K562 (cell line): ENCODE data around the gene PPP1R9A. TPM values are rescaled to one million over a fixed set of nuclear protein-coding genes. Genes with fewer than 3 reads are reported as not detected.

Source experiments
- CREB3L1 ChIP-seq: fragments of 450-650 bp; IDR thresholded peaks from 2 replicates; pipeline ENCODE4 v1.6.1; 2014; ENCODE audit warnings: low read depth, mild to moderate bottlenecking, moderate library complexity, borderline replicate concordance
- RFX1 ChIP-seq: fragments of 450-650 bp; IDR thresholded peaks from 2 replicates; pipeline ENCODE4 v1.6.1; 2016; ENCODE audit warnings: mild to moderate bottlenecking, moderate library complexity
- TCF3 ChIP-seq: sonication (generic); formaldehyde crosslinking; IDR thresholded peaks from 2 replicates; pipeline ENCODE4 v1.4.0; 2020; ENCODE audit warnings: mild to moderate bottlenecking, missing genetic modification reagents
- UBTF ChIP-seq, 2 experiments: IDR thresholded peaks; 2 replicates each; pipeline ENCODE4 v1.6.1; 2012; ENCODE audit warnings: improper control_type of control experiment in 2 of 2, low read depth in 2 of 2, low read length in 2 of 2, borderline replicate concordance in 1 of 2
- ZKSCAN8 ChIP-seq: fragments of 200-800 bp; sonication (Bioruptor generic); IDR thresholded peaks from 2 replicates; pipeline ENCODE4 v1.6.1; 2016; ENCODE audit warnings: missing genetic modification characterization, missing compliant biosample characterization
- ZNF239 ChIP-seq: fragments of 250-450 bp; sonication (Bioruptor Pico); IDR thresholded peaks from 2 replicates; pipeline ENCODE4 v1.4.0; 2020; ENCODE audit warnings: mild to moderate bottlenecking
- polyA plus RNA-seq, 8 experiments: library from polyadenylated mRNA; depleted of rRNA in 4 of 8; stranded (reverse) in 5 of 8; unstranded in 3 of 8; fragments of >200 nt; fragmentation: Nextera tagmentation in 2 of 8; fragmentation: Illumina TruSeq in 1 of 8; extraction: Ambion mirVana in 2 of 8; extraction: Trizol in 1 of 8; gene quantifications; 2 replicates each; pipeline versions ENCODE4 v1.2.1 to v1.2.3, GENCODE V29; 2011 to 2014; ENCODE audit warnings: inconsistent platforms in 1 of 8, missing spikeins in 1 of 8
- total RNA-seq, 7 experiments: library from RNA; depleted of rRNA in 6 of 7; stranded (reverse); fragments of >200 nt in 6 of 7; fragmentation: Illumina TruSeq in 2 of 7; extraction: Trizol in 2 of 7; gene quantifications; 2 replicates each; pipeline versions ENCODE4 v1.2.1 to v1.2.3, GENCODE V29; 2011 to 2021; ENCODE audit warnings: low replicate concordance in 1 of 7
- TF ChIP-seq, protein P1 (sequence below): fragments of 200-600 bp; sonication (generic); IDR thresholded peaks from one replicate; pipeline ENCODE4 v1.6.1; 2012; ENCODE audit warnings: mild to moderate bottlenecking, low read depth, low read length, inconsistent platforms

PPP1R9A gene
- total and polyA plus RNA-seq, 9 of the 15 experiments (the other 6 are each of a cell fraction or from before 2014, with no cell fraction given), result 0.24 TPM; not detected in 8

GRCh38 chr7:95322854-95323253 is 415.5 kb downstream of the PPP1R9A start (continued):
- TF ChIP-seq UBTF (IDR thresholded peaks at IDR 0.05; ENCODE audit: borderline replicate concordance in 1 of 2, low read depth in 2 of 2, low read length in 2 of 2) (no peak), ZNF239 (CRISPR knock-in tag) (no peak), RFX1 (no peak), ZKSCAN8 (no peak), TCF3 (CRISPR knock-in tag) (no peak), CREB3L1 (no peak)
- TF ChIP-seq, protein P1, sequence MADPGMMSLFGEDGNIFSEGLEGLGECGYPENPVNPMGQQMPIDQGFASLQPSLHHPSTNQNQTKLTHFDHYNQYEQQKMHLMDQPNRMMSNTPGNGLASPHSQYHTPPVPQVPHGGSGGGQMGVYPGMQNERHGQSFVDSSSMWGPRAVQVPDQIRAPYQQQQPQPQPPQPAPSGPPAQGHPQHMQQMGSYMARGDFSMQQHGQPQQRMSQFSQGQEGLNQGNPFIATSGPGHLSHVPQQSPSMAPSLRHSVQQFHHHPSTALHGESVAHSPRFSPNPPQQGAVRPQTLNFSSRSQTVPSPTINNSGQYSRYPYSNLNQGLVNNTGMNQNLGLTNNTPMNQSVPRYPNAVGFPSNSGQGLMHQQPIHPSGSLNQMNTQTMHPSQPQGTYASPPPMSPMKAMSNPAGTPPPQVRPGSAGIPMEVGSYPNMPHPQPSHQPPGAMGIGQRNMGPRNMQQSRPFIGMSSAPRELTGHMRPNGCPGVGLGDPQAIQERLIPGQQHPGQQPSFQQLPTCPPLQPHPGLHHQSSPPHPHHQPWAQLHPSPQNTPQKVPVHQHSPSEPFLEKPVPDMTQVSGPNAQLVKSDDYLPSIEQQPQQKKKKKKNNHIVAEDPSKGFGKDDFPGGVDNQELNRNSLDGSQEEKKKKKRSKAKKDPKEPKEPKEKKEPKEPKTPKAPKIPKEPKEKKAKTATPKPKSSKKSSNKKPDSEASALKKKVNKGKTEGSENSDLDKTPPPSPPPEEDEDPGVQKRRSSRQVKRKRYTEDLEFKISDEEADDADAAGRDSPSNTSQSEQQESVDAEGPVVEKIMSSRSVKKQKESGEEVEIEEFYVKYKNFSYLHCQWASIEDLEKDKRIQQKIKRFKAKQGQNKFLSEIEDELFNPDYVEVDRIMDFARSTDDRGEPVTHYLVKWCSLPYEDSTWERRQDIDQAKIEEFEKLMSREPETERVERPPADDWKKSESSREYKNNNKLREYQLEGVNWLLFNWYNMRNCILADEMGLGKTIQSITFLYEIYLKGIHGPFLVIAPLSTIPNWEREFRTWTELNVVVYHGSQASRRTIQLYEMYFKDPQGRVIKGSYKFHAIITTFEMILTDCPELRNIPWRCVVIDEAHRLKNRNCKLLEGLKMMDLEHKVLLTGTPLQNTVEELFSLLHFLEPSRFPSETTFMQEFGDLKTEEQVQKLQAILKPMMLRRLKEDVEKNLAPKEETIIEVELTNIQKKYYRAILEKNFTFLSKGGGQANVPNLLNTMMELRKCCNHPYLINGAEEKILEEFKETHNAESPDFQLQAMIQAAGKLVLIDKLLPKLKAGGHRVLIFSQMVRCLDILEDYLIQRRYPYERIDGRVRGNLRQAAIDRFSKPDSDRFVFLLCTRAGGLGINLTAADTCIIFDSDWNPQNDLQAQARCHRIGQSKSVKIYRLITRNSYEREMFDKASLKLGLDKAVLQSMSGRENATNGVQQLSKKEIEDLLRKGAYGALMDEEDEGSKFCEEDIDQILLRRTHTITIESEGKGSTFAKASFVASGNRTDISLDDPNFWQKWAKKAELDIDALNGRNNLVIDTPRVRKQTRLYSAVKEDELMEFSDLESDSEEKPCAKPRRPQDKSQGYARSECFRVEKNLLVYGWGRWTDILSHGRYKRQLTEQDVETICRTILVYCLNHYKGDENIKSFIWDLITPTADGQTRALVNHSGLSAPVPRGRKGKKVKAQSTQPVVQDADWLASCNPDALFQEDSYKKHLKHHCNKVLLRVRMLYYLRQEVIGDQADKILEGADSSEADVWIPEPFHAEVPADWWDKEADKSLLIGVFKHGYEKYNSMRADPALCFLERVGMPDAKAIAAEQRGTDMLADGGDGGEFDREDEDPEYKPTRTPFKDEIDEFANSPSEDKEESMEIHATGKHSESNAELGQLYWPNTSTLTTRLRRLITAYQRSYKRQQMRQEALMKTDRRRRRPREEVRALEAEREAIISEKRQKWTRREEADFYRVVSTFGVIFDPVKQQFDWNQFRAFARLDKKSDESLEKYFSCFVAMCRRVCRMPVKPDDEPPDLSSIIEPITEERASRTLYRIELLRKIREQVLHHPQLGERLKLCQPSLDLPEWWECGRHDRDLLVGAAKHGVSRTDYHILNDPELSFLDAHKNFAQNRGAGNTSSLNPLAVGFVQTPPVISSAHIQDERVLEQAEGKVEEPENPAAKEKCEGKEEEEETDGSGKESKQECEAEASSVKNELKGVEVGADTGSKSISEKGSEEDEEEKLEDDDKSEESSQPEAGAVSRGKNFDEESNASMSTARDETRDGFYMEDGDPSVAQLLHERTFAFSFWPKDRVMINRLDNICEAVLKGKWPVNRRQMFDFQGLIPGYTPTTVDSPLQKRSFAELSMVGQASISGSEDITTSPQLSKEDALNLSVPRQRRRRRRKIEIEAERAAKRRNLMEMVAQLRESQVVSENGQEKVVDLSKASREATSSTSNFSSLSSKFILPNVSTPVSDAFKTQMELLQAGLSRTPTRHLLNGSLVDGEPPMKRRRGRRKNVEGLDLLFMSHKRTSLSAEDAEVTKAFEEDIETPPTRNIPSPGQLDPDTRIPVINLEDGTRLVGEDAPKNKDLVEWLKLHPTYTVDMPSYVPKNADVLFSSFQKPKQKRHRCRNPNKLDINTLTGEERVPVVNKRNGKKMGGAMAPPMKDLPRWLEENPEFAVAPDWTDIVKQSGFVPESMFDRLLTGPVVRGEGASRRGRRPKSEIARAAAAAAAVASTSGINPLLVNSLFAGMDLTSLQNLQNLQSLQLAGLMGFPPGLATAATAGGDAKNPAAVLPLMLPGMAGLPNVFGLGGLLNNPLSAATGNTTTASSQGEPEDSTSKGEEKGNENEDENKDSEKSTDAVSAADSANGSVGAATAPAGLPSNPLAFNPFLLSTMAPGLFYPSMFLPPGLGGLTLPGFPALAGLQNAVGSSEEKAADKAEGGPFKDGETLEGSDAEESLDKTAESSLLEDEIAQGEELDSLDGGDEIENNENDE, result no peak
